Measurements from ENCODE around the gene ASPDH. TPM values are rescaled to one million over a fixed set of nuclear protein-coding genes. Genes with fewer than 3 reads are reported as not detected.

The ASPDH gene
- total and polyA plus RNA-seq, 2 of the 4 experiments (the other 2 are of a cell fraction): not detected

DNA sequence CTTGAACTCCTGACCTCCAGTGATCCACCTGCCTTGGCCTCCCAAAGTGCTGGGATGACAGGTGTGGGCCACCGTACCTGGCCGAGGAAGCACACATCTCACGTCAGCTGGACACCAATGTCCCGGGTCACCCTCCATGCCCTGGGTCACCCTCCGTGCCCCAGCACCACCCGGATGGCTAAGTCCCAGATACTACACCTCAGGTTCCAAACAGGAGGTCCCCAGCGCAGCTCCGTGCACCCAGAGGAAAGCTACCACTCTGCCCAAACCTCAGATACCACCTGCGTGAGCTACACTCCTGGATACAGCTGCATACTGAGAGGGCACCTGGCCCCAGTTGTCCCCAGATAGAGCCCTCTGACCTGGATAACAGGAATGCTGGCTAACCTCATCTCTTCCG lies 40.5 kb upstream of the ASPDH start:
- H4K20me1 ChIP-seq (ENCODE audit: insufficient read depth, low read length): no peaks in the 10 kb centered on the region
- H3K4me2 ChIP-seq (ENCODE audit: low read depth, low read length): no peak overlapping the region
- no peak overlapping the region for H2BK5ac ChIP-seq (ENCODE audit: low read depth, low read length, poor library complexity, severe bottlenecking)
- no peak overlapping the region for H2BK120ac ChIP-seq (ENCODE audit: low read depth, low read length)
- intact Hi-C loops (cut with micrococcal nuclease) (no loop called here), dilution Hi-C loops (cut with HindIII; ENCODE audit: low sequenced_read_pairs, unreplicated experiment) (no loop called here), in situ Hi-C loops (cut with MboI; ENCODE audit: low sequenced_read_pairs) (no loop called here)
- H4K91ac ChIP-seq (ENCODE audit: insufficient read depth, low read depth, low read length): no peak overlapping the region
- no peaks in the 10 kb centered on the region for H3K36me3 ChIP-seq (ENCODE audit: control insufficient read depth, insufficient read depth, low read length)
- no peak overlapping the region for H3K23ac ChIP-seq (ENCODE audit: low read depth, low read length)
- H2BK20ac ChIP-seq (ENCODE audit: low read depth, low read length): no peak overlapping the region
- no peaks in the 10 kb centered on the region; the same call in 1 of the 2 replicates for H3K4me1 ChIP-seq (ENCODE audit: control insufficient read depth, insufficient read depth, low read length)
- H3K27me3 ChIP-seq (ENCODE audit: control insufficient read depth, insufficient read depth, low read length): peaks cover 37% of the 10 kb centered on the region
- DNase-seq: no peak
- H3K79me1 ChIP-seq (ENCODE audit: low read depth in 1 of 2, low read length in 2 of 2): no peaks in the 10 kb centered on the region
- H3K4me3 ChIP-seq (ENCODE audit: insufficient read depth, low read depth, low read length): no peak overlapping the region
- no peak overlapping the region for H3K18ac ChIP-seq (ENCODE audit: low read depth, low read length)
- TF ChIP-seq FOS (IDR thresholded peaks at IDR 0.05; ENCODE audit: low read depth, low read length) (no peak), NFE2L2 (IDR thresholded peaks at IDR 0.05; ENCODE audit: low read depth, low read length) (no peak), MAFK (IDR thresholded peaks at IDR 0.05; ENCODE audit: low read depth, low read length) (no peak), SMC3 (IDR thresholded peaks at IDR 0.05; ENCODE audit: low read depth, low read length) (no peak), BHLHE40 (IDR thresholded peaks at IDR 0.05; ENCODE audit: low read depth, low read length) (no peak), CEBPB (IDR thresholded peaks at IDR 0.05; ENCODE audit: low read depth, low read length) (no peak), POLR2A (IDR thresholded peaks at IDR 0.05; ENCODE audit: low read depth, low read length) (no peak), MXI1 (IDR thresholded peaks at IDR 0.05; ENCODE audit: borderline replicate concordance, low read depth, low read length) (no peak), RCOR1 (IDR thresholded peaks at IDR 0.05; ENCODE audit: insufficient replicate concordance, low read length) (no peak), MAZ (IDR thresholded peaks at IDR 0.05; ENCODE audit: borderline replicate concordance, low read depth, low read length) (no peak), RFX5 (IDR thresholded peaks at IDR 0.05; ENCODE audit: low read depth, low read length) (no peak), CHD1 (IDR thresholded peaks at IDR 0.05; ENCODE audit: low read depth, low read length) (no peak), RAD21 (IDR thresholded peaks at IDR 0.05; ENCODE audit: low read length) (no peak)
- TF ChIP-seq, protein P1, sequence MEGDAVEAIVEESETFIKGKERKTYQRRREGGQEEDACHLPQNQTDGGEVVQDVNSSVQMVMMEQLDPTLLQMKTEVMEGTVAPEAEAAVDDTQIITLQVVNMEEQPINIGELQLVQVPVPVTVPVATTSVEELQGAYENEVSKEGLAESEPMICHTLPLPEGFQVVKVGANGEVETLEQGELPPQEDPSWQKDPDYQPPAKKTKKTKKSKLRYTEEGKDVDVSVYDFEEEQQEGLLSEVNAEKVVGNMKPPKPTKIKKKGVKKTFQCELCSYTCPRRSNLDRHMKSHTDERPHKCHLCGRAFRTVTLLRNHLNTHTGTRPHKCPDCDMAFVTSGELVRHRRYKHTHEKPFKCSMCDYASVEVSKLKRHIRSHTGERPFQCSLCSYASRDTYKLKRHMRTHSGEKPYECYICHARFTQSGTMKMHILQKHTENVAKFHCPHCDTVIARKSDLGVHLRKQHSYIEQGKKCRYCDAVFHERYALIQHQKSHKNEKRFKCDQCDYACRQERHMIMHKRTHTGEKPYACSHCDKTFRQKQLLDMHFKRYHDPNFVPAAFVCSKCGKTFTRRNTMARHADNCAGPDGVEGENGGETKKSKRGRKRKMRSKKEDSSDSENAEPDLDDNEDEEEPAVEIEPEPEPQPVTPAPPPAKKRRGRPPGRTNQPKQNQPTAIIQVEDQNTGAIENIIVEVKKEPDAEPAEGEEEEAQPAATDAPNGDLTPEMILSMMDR (conservative IDR thresholded peaks at IDR 0.05; ENCODE audit: low read depth, low read length): no peak
- TF ChIP-seq, protein P2, sequence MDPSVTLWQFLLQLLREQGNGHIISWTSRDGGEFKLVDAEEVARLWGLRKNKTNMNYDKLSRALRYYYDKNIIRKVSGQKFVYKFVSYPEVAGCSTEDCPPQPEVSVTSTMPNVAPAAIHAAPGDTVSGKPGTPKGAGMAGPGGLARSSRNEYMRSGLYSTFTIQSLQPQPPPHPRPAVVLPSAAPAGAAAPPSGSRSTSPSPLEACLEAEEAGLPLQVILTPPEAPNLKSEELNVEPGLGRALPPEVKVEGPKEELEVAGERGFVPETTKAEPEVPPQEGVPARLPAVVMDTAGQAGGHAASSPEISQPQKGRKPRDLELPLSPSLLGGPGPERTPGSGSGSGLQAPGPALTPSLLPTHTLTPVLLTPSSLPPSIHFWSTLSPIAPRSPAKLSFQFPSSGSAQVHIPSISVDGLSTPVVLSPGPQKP (IDR thresholded peaks at IDR 0.05; ENCODE audit: borderline replicate concordance, low read depth, low read length): no peak
- TF ChIP-seq, protein P3, sequence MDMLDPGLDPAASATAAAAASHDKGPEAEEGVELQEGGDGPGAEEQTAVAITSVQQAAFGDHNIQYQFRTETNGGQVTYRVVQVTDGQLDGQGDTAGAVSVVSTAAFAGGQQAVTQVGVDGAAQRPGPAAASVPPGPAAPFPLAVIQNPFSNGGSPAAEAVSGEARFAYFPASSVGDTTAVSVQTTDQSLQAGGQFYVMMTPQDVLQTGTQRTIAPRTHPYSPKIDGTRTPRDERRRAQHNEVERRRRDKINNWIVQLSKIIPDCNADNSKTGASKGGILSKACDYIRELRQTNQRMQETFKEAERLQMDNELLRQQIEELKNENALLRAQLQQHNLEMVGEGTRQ (IDR thresholded peaks at IDR 0.05; ENCODE audit: low read depth, low read length): no peak
- no peak overlapping the region for H4K5ac ChIP-seq (ENCODE audit: low read depth, low read length)
- no peak overlapping the region for H2AK5ac ChIP-seq (ENCODE audit: low read depth, low read length)
- H3K56ac ChIP-seq (ENCODE audit: extremely low read depth, insufficient read depth, low read length): no peak overlapping the region
- no peak overlapping the region for H3K4ac ChIP-seq (ENCODE audit: low read depth, low read length)
- POLR2A ChIA-PET (ENCODE audit: unreplicated experiment): no interaction called here
- no peak overlapping the region for H3K27ac ChIP-seq (ENCODE audit: insufficient read depth, low read length)
- no peak for ATAC-seq (ENCODE audit: low read depth)
- H3K9ac ChIP-seq (ENCODE audit: low read depth, low read length): no peak overlapping the region
- no peak overlapping the region for H2AFZ ChIP-seq (replicated peaks; ENCODE audit: low read length, poor library complexity)
- H4K8ac ChIP-seq (ENCODE audit: low read depth in 2 of 2, low read length in 2 of 2): no peak overlapping the region
- WGBS, 2 experiments (ENCODE audit: extremely low coverage in 2 of 2, insufficient read length in 1 of 2): 87% methylated on average over 8 of the region's 10 CpGs; no CpG with 5 or more reads in 1 of the 2 experiments
- H2AK9ac ChIP-seq (replicated peaks; ENCODE audit: low read depth, low read length, poor library complexity): no peak overlapping the region
- BruUV-seq (replicated peaks): no TSS peak
- no peak overlapping the region for H2BK15ac ChIP-seq (ENCODE audit: low read depth, low read length)
- H3K14ac ChIP-seq (replicated peaks; ENCODE audit: low read depth, low read length): no peak overlapping the region
- no peaks in the 10 kb centered on the region; the same call in 1 of the 2 replicates for H3K9me1 ChIP-seq (ENCODE audit: insufficient read depth, low read length)
- H3K9me3 ChIP-seq (ENCODE audit: control insufficient read depth, insufficient read depth, low read length): no peaks in the 10 kb centered on the region
- CTCF ChIA-PET: no interaction called here
